ENCODE measurements around the gene ACSBG1.

The ACSBG1 gene, protein sequence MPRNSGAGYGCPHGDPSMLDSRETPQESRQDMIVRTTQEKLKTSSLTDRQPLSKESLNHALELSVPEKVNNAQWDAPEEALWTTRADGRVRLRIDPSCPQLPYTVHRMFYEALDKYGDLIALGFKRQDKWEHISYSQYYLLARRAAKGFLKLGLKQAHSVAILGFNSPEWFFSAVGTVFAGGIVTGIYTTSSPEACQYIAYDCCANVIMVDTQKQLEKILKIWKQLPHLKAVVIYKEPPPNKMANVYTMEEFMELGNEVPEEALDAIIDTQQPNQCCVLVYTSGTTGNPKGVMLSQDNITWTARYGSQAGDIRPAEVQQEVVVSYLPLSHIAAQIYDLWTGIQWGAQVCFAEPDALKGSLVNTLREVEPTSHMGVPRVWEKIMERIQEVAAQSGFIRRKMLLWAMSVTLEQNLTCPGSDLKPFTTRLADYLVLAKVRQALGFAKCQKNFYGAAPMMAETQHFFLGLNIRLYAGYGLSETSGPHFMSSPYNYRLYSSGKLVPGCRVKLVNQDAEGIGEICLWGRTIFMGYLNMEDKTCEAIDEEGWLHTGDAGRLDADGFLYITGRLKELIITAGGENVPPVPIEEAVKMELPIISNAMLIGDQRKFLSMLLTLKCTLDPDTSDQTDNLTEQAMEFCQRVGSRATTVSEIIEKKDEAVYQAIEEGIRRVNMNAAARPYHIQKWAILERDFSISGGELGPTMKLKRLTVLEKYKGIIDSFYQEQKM

GRCh38 chr15:78234515-78235040, at the start of gene ACSBG1:
Gene ACSBG1 (minus strand): TSS chr15:78234565. CDS start chr15:78234501, 64 bp downstream.
- DNase-seq (ENCODE audit: extremely low spot score), result no peak
- CTCF ChIA-PET, result interaction anchor here (0.9 kb wide), 1 partner anchor 50 kb away, joined by 3 read pairs; no protein-coding TSS in a partner anchor
- TF ChIP-seq FOXA1 (IDR thresholded peaks at IDR 0.05) (no peak), L3MBTL2 (conservative IDR thresholded peaks at IDR 0.05) (no peak), ELF4 (IDR thresholded peaks at IDR 0.05) (no peak), FOXK2 (IDR thresholded peaks at IDR 0.05) (no peak), HDGF (IDR thresholded peaks at IDR 0.05; ENCODE audit: borderline replicate concordance) (no peak), LEF1 (IDR thresholded peaks at IDR 0.05; ENCODE audit: borderline replicate concordance) (no peak), BHLHE40 (IDR thresholded peaks at IDR 0.05; ENCODE audit: borderline replicate concordance) (no peak), TARDBP (IDR thresholded peaks at IDR 0.05) (no peak), SUZ12 (IDR thresholded peaks at IDR 0.05) (no peak)
- POLR2A ChIA-PET, result no interaction called here

- POLR2A ChIA-PET, result interaction anchor here (1.0 to 5.8 kb wide), 4 partner anchors 10 to 156 kb away, joined by 3 to 36 read pairs (median 4); partner anchors contain the start of genes IREB2 and SKIC8
- TF ChIP-seq FOXA1 (IDR thresholded peaks at IDR 0.05) (no peak), HDGF (IDR thresholded peaks at IDR 0.05; ENCODE audit: borderline replicate concordance) (no peak), FOXK2 (IDR thresholded peaks at IDR 0.05) (no peak), ZNF384 (IDR thresholded peaks at IDR 0.05) (no peak), ELF4 (IDR thresholded peaks at IDR 0.05) (no peak), CTBP1 (IDR thresholded peaks at IDR 0.05; ENCODE audit: borderline replicate concordance) (no peak), BHLHE40 (IDR thresholded peaks at IDR 0.05; ENCODE audit: borderline replicate concordance) (no peak), L3MBTL2 (conservative IDR thresholded peaks at IDR 0.05) (no peak), NFRKB (IDR thresholded peaks at IDR 0.05) (no peak), FOXM1 (IDR thresholded peaks at IDR 0.05; ENCODE audit: borderline replicate concordance) (no peak), SP1 (IDR thresholded peaks at IDR 0.05) (no peak), PKNOX1 (IDR thresholded peaks at IDR 0.05) (no peak), TARDBP (IDR thresholded peaks at IDR 0.05) (no peak), SUZ12 (IDR thresholded peaks at IDR 0.05) (no peak), ARNT (IDR thresholded peaks at IDR 0.05) (no peak), LEF1 (IDR thresholded peaks at IDR 0.05; ENCODE audit: borderline replicate concordance) (no peak)
- DNase-seq (ENCODE audit: extremely low spot score), result no peak
- CTCF ChIA-PET, result interaction anchor here (1.0 kb wide), 1 partner anchor 20 kb away, joined by 3 read pairs; no protein-coding TSS in a partner anchor
Measured at GRCh38 chr15:78282324-78282723, 48.0 kb upstream of the ACSBG1 start.

GRCh38 chr15:78280319-78281072, 46.1 kb upstream of the ACSBG1 start:
- POLR2A ChIA-PET, result interaction anchor here (0.9 to 1.0 kb wide), 2 partner anchors 19 to 132 kb away, joined by 3 to 4 read pairs; partner anchors contain the start of genes IDH3A and SKIC8

GRCh38 chr15:78276064-78276943, 41.9 kb upstream of the ACSBG1 start:
- POLR2A ChIA-PET, result interaction anchor here (2.0 kb wide), 1 partner anchor 23 kb away, joined by 8 read pairs; the partner anchor contains the start of gene SKIC8
- CTCF ChIA-PET, result no interaction called here
- no peak for DNase-seq (ENCODE audit: extremely low spot score)
- TF ChIP-seq L3MBTL2 (conservative IDR thresholded peaks at IDR 0.05) (no peak), TARDBP (IDR thresholded peaks at IDR 0.05) (no peak), FOXK2 (IDR thresholded peaks at IDR 0.05) (no peak), SUZ12 (IDR thresholded peaks at IDR 0.05) (no peak), FOXM1 (IDR thresholded peaks at IDR 0.05; ENCODE audit: borderline replicate concordance) (no peak), NFRKB (IDR thresholded peaks at IDR 0.05) (no peak), CTBP1 (IDR thresholded peaks at IDR 0.05; ENCODE audit: borderline replicate concordance) (no peak), ELF4 (IDR thresholded peaks at IDR 0.05) (no peak), SP1 (IDR thresholded peaks at IDR 0.05) (no peak), LEF1 (IDR thresholded peaks at IDR 0.05; ENCODE audit: borderline replicate concordance) (no peak), HDGF (IDR thresholded peaks at IDR 0.05; ENCODE audit: borderline replicate concordance) (no peak), BHLHE40 (IDR thresholded peaks at IDR 0.05; ENCODE audit: borderline replicate concordance) (no peak), ARNT (IDR thresholded peaks at IDR 0.05) (no peak)

More at GRCh38 chr15:78280319-78281072, 46.1 kb upstream of the ACSBG1 start:
- DNase-seq (ENCODE audit: extremely low spot score), result no peak
- TF ChIP-seq PKNOX1 (IDR thresholded peaks at IDR 0.05), result no peak
- no peak for TF ChIP-seq FOXK2 (IDR thresholded peaks at IDR 0.05)
- no peak for TF ChIP-seq FOXM1 (IDR thresholded peaks at IDR 0.05; ENCODE audit: borderline replicate concordance)
- TF ChIP-seq ZNF384 (IDR thresholded peaks at IDR 0.05), result no peak
- no peak for TF ChIP-seq TARDBP (IDR thresholded peaks at IDR 0.05)
- CTCF ChIA-PET, result interaction anchor here (0.6 kb wide), 1 partner anchor 173 kb away, joined by 3 read pairs; no protein-coding TSS in a partner anchor

DNA sequence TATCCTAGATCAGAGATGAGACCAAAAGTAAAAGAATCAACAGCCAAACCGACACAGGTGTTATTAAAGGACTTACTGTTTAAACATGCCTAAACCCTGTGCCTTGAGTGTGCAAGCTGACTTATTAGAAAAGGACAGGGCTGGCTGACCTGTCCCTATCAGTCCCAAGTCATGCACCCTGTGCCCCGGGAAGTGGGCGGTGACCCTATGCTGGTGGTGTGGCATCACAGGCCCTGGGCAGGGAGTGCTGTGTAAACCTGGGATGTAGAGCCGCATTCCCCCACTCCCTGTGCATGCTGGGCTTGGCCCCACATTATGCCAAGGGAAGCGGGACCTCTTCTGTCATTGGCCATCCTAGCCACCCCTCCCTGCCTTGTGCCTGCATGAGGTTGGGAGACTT, 40.6 kb upstream of the ACSBG1 start:
- CTCF ChIA-PET, result no interaction called here
- no peak for DNase-seq (ENCODE audit: extremely low spot score)
- TF ChIP-seq TARDBP (IDR thresholded peaks at IDR 0.05) (no peak), SUZ12 (IDR thresholded peaks at IDR 0.05) (no peak), FOXA1 (IDR thresholded peaks at IDR 0.05) (no peak), LEF1 (IDR thresholded peaks at IDR 0.05; ENCODE audit: borderline replicate concordance) (no peak), CTBP1 (IDR thresholded peaks at IDR 0.05; ENCODE audit: borderline replicate concordance) (no peak), ELF4 (IDR thresholded peaks at IDR 0.05) (no peak), FOXM1 (IDR thresholded peaks at IDR 0.05; ENCODE audit: borderline replicate concordance) (no peak), FOXK2 (IDR thresholded peaks at IDR 0.05) (no peak), NFRKB (IDR thresholded peaks at IDR 0.05) (no peak), ARNT (IDR thresholded peaks at IDR 0.05) (no peak), PKNOX1 (IDR thresholded peaks at IDR 0.05) (no peak), BHLHE40 (IDR thresholded peaks at IDR 0.05; ENCODE audit: borderline replicate concordance) (no peak), L3MBTL2 (conservative IDR thresholded peaks at IDR 0.05) (no peak)
- POLR2A ChIA-PET, result no interaction called here

Measured in HEK293T (cell line).